Thyroid gland (tissue), 4 donors: ENCODE measurements around the gene C10orf120.

Experiments used
- CTCF ChIP-seq, 6 experiments: fragments of 200-600 bp in 3 of 6; fragments of 450-650 bp in 3 of 6; sonication (generic) in 3 of 6; IDR thresholded peaks; one replicate each; pipeline ENCODE4 v1.5.1; 2016 to 2019; ENCODE audit warnings: antibody characterized with exemption in 6 of 6, mild to moderate bottlenecking in 2 of 6, inconsistent platforms in 1 of 6, moderate library complexity in 1 of 6
- POLR2A ChIP-seq, 2 donors: fragments of 450-650 bp; IDR thresholded peaks; one replicate each; pipeline ENCODE4 v1.6.1; 2017; ENCODE audit warnings: antibody characterized with exemption in 2 of 2, mild to moderate bottlenecking in 2 of 2, moderate library complexity in 1 of 2

- TF ChIP-seq POLR2A (IDR thresholded peaks at IDR 0.05) (no peak), CTCF (IDR thresholded peaks at IDR 0.05) (no peak)
These were observed 30.6 kb upstream of the C10orf120 start for GRCh38 chr10:122730238-122730637.
